Activated CD4-positive, alpha-beta T cell treated with anti-CD3 and anti-CD28 coated beads for 36 hours (primary cell): ENCODE results near the gene GCC1. TPM values are rescaled to one million over a fixed set of nuclear protein-coding genes. Genes with fewer than 3 reads are reported as not detected.

Experiments used
- ATAC-seq: fragments of 200-7000 bp; cut with Tn5 transposase; one replicate; pipeline ENCODE4 v1.10.0; 2021; ENCODE audit warnings: mild to moderate bottlenecking, moderate library complexity
- CTCF ChIA-PET: fragments of 350-600 bp; sonication (Branson Sonifier 250); formaldehyde crosslinking; loops from one replicate; lab custom pipeline; 2021; ENCODE audit warnings: antibody characterized with exemption; lab: Charles Lee
- POLR2A ChIA-PET: fragments of 350-600 bp; sonication (Branson Sonifier 250); formaldehyde crosslinking; loops from one replicate; lab custom pipeline; 2021; ENCODE audit warnings: antibody characterized with exemption, inconsistent platforms; lab: Charles Lee
- DNase-seq: peaks from one replicate; pipeline ENCODE4 v3.0.0-alpha.2; 2020
- H3K27ac Mint-ChIP-seq: one replicate; pipeline ENCODE4 v1.8.0; 2021; ENCODE audit warnings: mixed read lengths
- H3K27me3 Mint-ChIP-seq: one replicate; pipeline ENCODE4 v1.8.0; 2021; ENCODE audit warnings: mixed read lengths
- H3K36me3 Mint-ChIP-seq: one replicate; pipeline ENCODE4 v1.8.0; 2021; ENCODE audit warnings: low read depth, mixed read lengths
- H3K4me1 Mint-ChIP-seq: one replicate; pipeline ENCODE4 v1.8.0; 2021; ENCODE audit warnings: mixed read lengths
- H3K4me3 Mint-ChIP-seq: one replicate; pipeline ENCODE4 v1.8.0; 2021; ENCODE audit warnings: mild to moderate bottlenecking, moderate library complexity, mixed read lengths
- H3K9me3 Mint-ChIP-seq: one replicate; pipeline ENCODE4 v1.8.0; 2021; ENCODE audit warnings: low read depth, mixed read lengths
- intact Hi-C, 2 experiments: fragments of 100-400 bp; cut with DNase I in 1 of 2; cut with micrococcal nuclease in 1 of 2; formaldehyde crosslinking; loops; one replicate each; pipeline versions ENCODE4 v1.14.2 to v1.15.1; 2022 to 2024; cut with DNase I, micrococcal nuclease
- total RNA-seq, 2 experiments: library from RNA; stranded (reverse); gene quantifications; one replicate each; pipeline ENCODE4 v1.2.3, GENCODE V29; 2021

GCC1 gene
- total RNA-seq, 2 experiments from 2014 or later: 11.5 to 13.9 TPM

DNA sequence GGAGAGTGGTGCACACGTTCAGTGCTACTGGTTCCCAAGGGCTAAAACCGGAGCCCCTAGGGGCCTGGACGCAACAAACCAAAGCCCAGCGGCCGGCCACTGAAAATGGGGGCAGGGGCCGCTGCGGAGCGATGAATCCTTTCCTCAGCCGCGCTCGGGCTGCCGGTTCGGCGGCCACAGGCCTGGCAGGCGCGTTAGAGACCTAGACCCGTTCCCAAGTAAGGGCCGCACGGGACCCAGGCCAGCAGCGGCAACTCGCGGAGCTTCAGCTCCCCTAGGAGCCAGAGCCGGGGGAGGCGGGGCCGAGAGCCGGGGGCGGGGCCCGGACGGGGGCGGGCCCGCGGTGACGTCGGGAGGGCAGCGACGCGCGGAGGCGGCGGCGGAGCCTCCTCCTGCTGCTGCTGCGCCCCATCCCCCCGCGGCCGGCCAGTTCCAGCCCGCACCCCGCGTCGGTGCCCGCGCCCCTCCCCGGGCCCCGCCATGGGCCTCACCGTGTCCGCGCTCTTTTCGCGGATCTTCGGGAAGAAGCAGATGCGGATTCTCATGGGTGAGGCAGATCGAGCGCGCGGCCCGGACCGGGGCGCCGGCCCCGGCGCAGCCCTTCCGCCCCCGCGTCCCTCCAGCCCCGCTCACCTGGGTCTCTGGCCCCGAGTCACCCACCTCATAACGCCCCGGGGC is 2.8 kb upstream of the GCC1 start, which contains the start of gene ARF5:
Gene ARF5, plus strand, starts transcription at position 393 of the 678 bp plus-strand sequence. Its CDS starts 88 bp downstream, at position 481.
- POLR2A ChIA-PET: no interaction called here
- no peaks in the 10 kb centered on the region for H3K27me3 Mint-ChIP-seq
- CTCF ChIA-PET: interaction anchor here (0.6 to 1.3 kb wide), 2 partner anchors 15 to 17 kb away, joined by 4 read pairs; no protein-coding TSS in a partner anchor

GRCh38 chr7:127587663-127588018 is 2.2 kb upstream of the GCC1 start:
- CTCF ChIA-PET: no interaction called here
- POLR2A ChIA-PET: no interaction called here
- H3K4me1 Mint-ChIP-seq: peaks cover 45% of the 10 kb centered on the region

More for the DNA sequence above, 2.8 kb upstream of the GCC1 start, which contains the start of gene ARF5:
- H3K27ac Mint-ChIP-seq: peak within 1 kb of the TSS; percentile 93
- no peaks in the 10 kb centered on the region for H3K9me3 Mint-ChIP-seq
- peaks cover 40% of the 10 kb centered on the region for H3K4me1 Mint-ChIP-seq
- intact Hi-C loops: loop anchor here (1.0 to 10.0 kb wide), 12 partner anchors 63 to 1467 kb away; partner anchors contain the start of genes ZNF800 (in 2 of the 2), CALU (in 1 of the 2), HILPDA (in 1 of the 2) and IMPDH1 (in 1 of the 2)
- peak; percentile 93 for DNase-seq
- peaks cover 28% of the 10 kb centered on the region for H3K36me3 Mint-ChIP-seq
- peak within 1 kb of the TSS; percentile 90 for H3K4me3 Mint-ChIP-seq
- ATAC-seq: peak; percentile 78

GRCh38 chr7:127586346-127586745 is 950 bp upstream of the GCC1 start:
- ChIA-PET CTCF (interaction anchor here (0.6 to 2.0 kb wide), 5 partner anchors 14 to 191 kb away, joined by 3 to 6 read pairs (median 3); no protein-coding TSS in a partner anchor), POLR2A (interaction anchor here (0.5 kb wide), 1 partner anchor 1128 kb away, joined by 5 read pairs; no protein-coding TSS in a partner anchor)
- Mint-ChIP-seq H3K36me3 (peaks cover 34% of the 10 kb centered on the region), H3K4me3 (peak overlapping the region; percentile 88), H3K27ac (no peak overlapping the region), H3K4me1 (peaks cover 58% of the 10 kb centered on the region), H3K27me3 (no peaks in the 10 kb centered on the region), H3K9me3 (no peaks in the 10 kb centered on the region)
- intact Hi-C loops: loop anchor here (5.0 to 10.0 kb wide), 8 partner anchors 192 to 1468 kb away; partner anchors contain the start of genes HILPDA (in 1 of the 2), IMPDH1 (in 1 of the 2), LRRC4 (in 1 of the 2) and TNPO3 (in 1 of the 2)
- no peak for DNase-seq
- no peak for ATAC-seq

More at GRCh38 chr7:127587663-127588018, 2.2 kb upstream of the GCC1 start:
- peak overlapping the region; percentile 90 for H3K4me3 Mint-ChIP-seq
- H3K27ac Mint-ChIP-seq: no peak overlapping the region
- ATAC-seq: no peak
- H3K9me3 Mint-ChIP-seq: no peaks in the 10 kb centered on the region
- DNase-seq: no peak
- no peaks in the 10 kb centered on the region for H3K27me3 Mint-ChIP-seq
- H3K36me3 Mint-ChIP-seq: peaks cover 33% of the 10 kb centered on the region
- intact Hi-C loops: loop anchor here (1.0 to 10.0 kb wide), 12 partner anchors 64 to 1467 kb away; partner anchors contain the start of genes ZNF800 (in 2 of the 2), CALU (in 1 of the 2), HILPDA (in 1 of the 2) and IMPDH1 (in 1 of the 2)

DNA sequence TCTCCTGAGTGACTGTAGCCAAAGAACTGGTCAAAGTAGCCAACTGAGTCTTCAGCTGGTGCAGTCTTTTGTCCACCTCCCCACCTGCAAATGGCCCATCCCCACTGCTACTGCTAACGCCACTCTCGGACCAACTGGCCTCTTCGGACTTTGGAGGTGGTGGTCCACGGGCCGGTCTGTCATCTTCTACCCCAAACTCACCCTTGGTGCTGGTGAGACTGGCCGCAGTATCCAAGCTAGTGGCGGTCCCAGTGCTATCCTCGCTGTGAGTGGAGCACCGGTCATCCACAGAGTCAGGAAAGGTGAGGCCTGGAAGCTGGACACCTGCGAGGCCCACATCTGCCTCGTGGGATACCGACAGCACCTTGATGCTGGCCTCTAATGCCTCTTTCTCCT is 750 bp downstream of the GCC1 start:
- ATAC-seq: no peak
- Mint-ChIP-seq H3K36me3 (peaks cover 29% of the 10 kb centered on the region), H3K27me3 (no peaks in the 10 kb centered on the region), H3K4me1 (peaks cover 70% of the 10 kb centered on the region), H3K9me3 (no peaks in the 10 kb centered on the region), H3K4me3 (peak overlapping the region; percentile 88), H3K27ac (peak overlapping the region; percentile 91)
- POLR2A ChIA-PET: no interaction called here
- CTCF ChIA-PET: interaction anchor here (1.1 to 2.0 kb wide), 3 partner anchors 12 to 237 kb away, joined by 3 to 6 read pairs (median 5); no protein-coding TSS in a partner anchor
- intact Hi-C loops: loop anchor here (1.0 to 10.0 kb wide), 11 partner anchors 67 to 1470 kb away; partner anchors contain the start of genes HILPDA (in 1 of the 2), IMPDH1 (in 1 of the 2), LRRC4 (in 1 of the 2) and RBM28 (in 1 of the 2)
- DNase-seq: no peak

DNA sequence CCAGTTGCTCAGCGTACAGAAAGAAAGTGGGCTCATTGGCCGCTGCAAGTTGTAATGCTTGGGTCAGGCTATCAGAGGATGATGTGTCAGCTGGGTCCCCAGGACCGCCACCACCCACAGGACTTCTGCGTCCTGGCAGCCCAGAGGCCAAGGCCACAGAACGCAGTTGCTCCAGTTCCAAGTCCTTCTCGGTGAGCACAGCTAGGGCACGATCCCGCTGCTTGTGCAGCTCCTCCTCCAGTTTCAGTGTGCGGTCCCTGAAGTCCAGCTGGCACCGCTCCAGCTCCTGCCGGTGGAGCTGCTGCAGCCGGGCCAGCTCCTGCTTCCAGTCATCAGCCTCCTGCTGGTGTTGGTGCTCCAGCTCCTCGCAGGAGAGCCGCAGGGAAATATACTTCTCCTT is 3.0 kb downstream of the GCC1 start:
- CTCF ChIA-PET: interaction anchor here (0.8 kb wide), 1 partner anchor 15 kb away, joined by 3 read pairs; no protein-coding TSS in a partner anchor
- POLR2A ChIA-PET: no interaction called here
- Mint-ChIP-seq H3K4me3 (no peak overlapping the region), H3K36me3 (peaks cover 39% of the 10 kb centered on the region), H3K27me3 (no peaks in the 10 kb centered on the region), H3K4me1 (peaks cover 63% of the 10 kb centered on the region), H3K9me3 (no peaks in the 10 kb centered on the region), H3K27ac (no peak overlapping the region)
- intact Hi-C loops: loop anchor here (10.0 kb wide), 2 partner anchors 188 to 1472 kb away; partner anchors contain the start of genes TNPO3 (in 1 of the 2) and ZNF800 (in 1 of the 2)
- DNase-seq: no peak
- no peak for ATAC-seq

DNA sequence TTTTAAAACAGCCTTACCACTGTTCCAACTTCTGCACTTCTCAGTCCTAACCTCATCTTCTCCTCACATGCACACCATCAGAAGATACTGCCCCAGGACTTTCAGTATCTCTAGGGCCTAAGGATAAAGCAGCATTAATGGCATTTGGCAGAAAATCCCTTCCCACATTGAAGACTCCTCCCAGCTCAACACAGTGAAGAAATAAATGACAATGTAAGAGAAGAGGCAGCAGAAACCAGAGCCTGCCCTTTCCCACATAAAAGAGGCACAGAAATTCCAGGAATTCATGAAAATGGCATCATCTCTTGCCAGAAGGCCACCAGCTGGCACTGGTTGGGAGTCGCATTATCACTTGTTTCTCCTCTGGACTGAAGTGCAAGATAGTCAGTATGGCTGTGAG is 3.7 kb downstream of the GCC1 start:
- ChIA-PET POLR2A (no interaction called here), CTCF (interaction anchor here (0.8 to 1.1 kb wide), 2 partner anchors 9 to 102 kb away, joined by 3 read pairs; no protein-coding TSS in a partner anchor)
- Mint-ChIP-seq H3K9me3 (no peaks in the 10 kb centered on the region), H3K27me3 (no peaks in the 10 kb centered on the region), H3K4me3 (no peak overlapping the region), H3K4me1 (peaks cover 57% of the 10 kb centered on the region), H3K36me3 (peaks cover 39% of the 10 kb centered on the region), H3K27ac (no peak overlapping the region)
- intact Hi-C loops: loop anchor here (10.0 kb wide), 2 partner anchors 187 to 1473 kb away; partner anchors contain the start of genes TNPO3 (in 1 of the 2) and ZNF800 (in 1 of the 2)
- DNase-seq (no peak), ATAC-seq (no peak)

- no peak for DNase-seq
- intact Hi-C loops: loop anchor here (10.0 kb wide), 2 partner anchors 186 to 1474 kb away; partner anchors contain the start of genes TNPO3 (in 1 of the 2) and ZNF800 (in 1 of the 2)
- Mint-ChIP-seq H3K4me1 (peaks cover 54% of the 10 kb centered on the region), H3K27me3 (no peaks in the 10 kb centered on the region), H3K36me3 (peaks cover 39% of the 10 kb centered on the region), H3K27ac (no peak overlapping the region), H3K9me3 (no peaks in the 10 kb centered on the region), H3K4me3 (no peak overlapping the region)
- POLR2A ChIA-PET: no interaction called here
- CTCF ChIA-PET: interaction anchor here (0.8 kb wide), 1 partner anchor 103 kb away, joined by 3 read pairs; no protein-coding TSS in a partner anchor
- no peak for ATAC-seq
Measured at GRCh38 chr7:127580612-127581011, 4.8 kb downstream of the GCC1 start.

DNA sequence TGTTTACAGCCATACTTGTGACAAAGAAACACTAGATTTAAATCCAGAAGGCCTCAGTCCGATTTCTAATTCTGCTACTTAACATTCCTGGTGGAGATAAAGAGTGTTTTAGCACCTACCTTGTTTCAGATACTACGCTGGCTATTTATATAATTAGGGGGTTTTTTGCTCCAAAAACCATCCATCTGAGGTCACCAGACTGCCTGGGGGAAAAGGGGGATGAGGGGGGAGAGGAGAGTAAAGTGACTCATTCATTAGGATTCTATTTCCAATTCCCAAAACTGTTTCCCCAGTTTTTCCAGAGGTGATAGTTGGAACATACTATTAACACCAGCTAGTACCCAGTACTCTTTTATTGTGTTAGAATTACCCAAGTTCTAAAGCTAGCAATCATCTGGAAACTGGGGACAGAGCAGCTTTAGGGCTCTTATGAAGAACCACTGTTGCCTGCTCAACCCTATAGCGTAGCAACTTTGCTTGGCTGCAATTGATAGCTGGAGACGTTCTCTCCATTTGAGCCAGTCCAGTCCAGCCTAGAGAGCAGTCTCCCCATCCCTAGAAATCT is 6.6 kb downstream of the GCC1 start:
- CTCF ChIA-PET: no interaction called here
- ATAC-seq (no peak), DNase-seq (no peak)
- intact Hi-C loops: no loop called here
- POLR2A ChIA-PET: no interaction called here
- H3K36me3 Mint-ChIP-seq: peaks cover 38% of the 10 kb centered on the region
- no peak overlapping the region for H3K4me3 Mint-ChIP-seq
- H3K9me3 Mint-ChIP-seq: no peaks in the 10 kb centered on the region
- H3K27ac Mint-ChIP-seq: no peak overlapping the region
- H3K4me1 Mint-ChIP-seq: peaks cover 43% of the 10 kb centered on the region
- no peaks in the 10 kb centered on the region for H3K27me3 Mint-ChIP-seq

DNA sequence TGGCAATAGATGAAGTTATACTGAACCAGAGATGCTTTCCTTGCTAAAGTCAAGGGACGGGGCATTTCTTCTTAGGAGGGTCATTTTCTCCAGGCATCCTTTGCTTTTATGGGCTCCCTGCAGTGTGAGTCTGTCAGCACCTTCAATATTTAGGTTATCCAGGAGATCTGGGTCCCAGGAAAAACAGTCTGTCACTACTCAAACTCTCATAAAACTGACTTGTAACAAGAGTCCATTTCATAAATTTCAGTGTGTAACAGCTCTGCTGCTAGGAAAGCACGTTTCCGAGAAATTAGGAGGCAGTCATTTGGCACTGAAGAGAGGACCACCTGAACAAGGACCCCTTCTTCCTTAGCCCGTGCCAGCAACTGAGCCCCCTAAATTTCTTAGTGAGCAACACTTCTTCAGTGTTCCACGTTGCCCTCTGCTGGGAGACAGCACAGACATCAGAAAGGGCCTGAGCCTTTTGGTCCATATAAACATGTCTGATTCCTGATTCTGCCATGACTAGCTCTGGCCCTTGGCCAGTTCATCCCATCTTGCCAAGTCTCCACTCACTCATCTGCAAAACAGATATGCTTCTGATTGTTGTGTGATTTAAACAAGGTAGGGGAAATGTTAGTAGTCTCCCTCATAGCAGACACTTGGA is 7.2 kb downstream of the GCC1 start:
- POLR2A ChIA-PET: no interaction called here
- CTCF ChIA-PET: no interaction called here
- Mint-ChIP-seq H3K9me3 (no peaks in the 10 kb centered on the region), H3K4me1 (peaks cover 36% of the 10 kb centered on the region), H3K27me3 (no peaks in the 10 kb centered on the region), H3K36me3 (peaks cover 33% of the 10 kb centered on the region), H3K27ac (no peak overlapping the region), H3K4me3 (no peak overlapping the region)
- ATAC-seq (no peak), DNase-seq (no peak)
- intact Hi-C loops: no loop called here

DNA sequence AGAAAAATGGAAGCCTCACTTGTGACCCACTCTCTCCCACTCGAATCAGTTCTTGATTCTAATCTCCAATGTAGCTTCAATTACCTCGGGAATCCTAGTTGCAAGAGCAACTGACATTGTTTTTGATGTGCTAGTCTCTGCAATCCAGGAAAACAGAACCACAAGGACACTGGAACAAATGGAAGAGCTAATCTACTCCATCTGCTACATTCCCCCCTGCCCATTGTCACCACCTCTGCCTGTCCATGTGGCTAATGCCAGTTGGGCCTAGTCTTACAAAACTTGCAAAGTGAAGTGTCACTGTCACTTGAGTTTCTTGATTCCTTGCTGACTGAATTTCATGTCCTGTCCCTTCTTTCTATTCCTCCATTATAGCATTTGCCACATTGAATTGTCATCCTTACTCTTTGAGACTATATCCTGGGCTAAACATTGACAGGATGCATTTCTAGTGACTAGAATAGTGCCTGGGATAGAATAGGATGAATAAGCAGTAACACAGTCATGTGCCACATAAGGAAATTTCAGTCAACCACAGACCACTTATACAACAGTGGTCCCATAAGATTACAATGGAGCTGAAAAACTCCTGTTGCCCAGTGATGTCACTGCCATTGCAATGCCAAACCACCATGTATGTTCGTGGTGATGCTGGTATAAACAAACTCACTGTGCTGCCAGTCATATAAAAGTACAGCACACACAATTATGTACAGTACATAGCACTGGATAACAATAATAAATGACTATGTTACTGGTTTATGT is 13.5 kb downstream of the GCC1 start:
- ChIA-PET POLR2A (no interaction called here), CTCF (interaction anchor here (2.2 kb wide), 1 partner anchor 13 kb away, joined by 6 read pairs; the partner anchor contains the start of gene GCC1)
- no peak overlapping the region for H3K4me3 Mint-ChIP-seq
- ATAC-seq (no peak), DNase-seq (no peak)
- no peaks in the 10 kb centered on the region for H3K4me1 Mint-ChIP-seq
- intact Hi-C loops: no loop called here
- H3K27ac Mint-ChIP-seq: no peak overlapping the region
- H3K9me3 Mint-ChIP-seq: peaks cover 2% of the 10 kb centered on the region
- H3K27me3 Mint-ChIP-seq: no peaks in the 10 kb centered on the region
- H3K36me3 Mint-ChIP-seq: peaks cover 2% of the 10 kb centered on the region
